Measurements from ENCODE around the gene ADCK1. TPM values are rescaled to one million over a fixed set of nuclear protein-coding genes. Genes with fewer than 3 reads are reported as not detected.
"Not testable (repeated sequence)": the region's sequence is repeated elsewhere in the genome, so short reads cannot be mapped to it uniquely, and the experiment has no call there.

ADCK1 gene
- total RNA-seq, 4 donors from 2014 or later = 5.4 to 7.1 (median 5.6) TPM; not detected in 1

DNA sequence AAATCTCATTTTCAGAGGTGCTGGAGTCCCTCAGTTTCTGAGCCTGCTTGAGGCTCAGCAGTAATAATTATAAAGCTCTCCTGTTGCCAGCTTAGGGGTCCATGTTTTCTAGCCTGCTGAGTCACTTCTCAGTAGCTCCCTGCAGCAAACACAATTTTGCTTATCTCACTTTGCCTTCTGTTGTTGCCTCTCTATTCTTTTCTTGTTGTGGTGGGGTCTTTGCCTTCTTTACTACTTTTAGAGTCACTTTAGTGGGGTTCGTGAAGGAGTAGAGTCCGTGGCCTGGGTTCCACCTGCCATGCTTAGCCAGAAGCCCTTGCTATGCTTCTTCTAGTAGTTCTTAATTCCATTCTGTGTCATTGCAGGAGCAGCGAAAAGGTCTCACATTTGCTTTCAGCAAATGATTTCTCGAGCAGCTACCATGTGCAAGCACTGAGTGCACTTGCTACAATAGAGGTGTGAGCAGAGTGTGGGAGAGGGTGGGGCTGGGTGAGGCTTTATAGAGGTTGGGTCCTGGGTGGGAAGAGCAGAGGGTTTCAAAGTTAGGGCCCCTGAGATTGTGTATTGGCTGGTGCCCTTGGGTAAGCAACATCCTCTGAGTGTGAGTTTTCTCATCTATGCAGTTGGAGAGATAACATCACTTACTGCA lies 114.3 kb downstream of the ADCK1 start:
- intact Hi-C loops (cut with DNase I; ENCODE audit: low total_unique reads) = no loop called here
- Histone ChIP-seq H3K9me3 (no peaks in the 10 kb centered on the region), H3K4me3 (no peak overlapping the region), H3K27me3 (no peaks in the 10 kb centered on the region), H3K27ac (no peak overlapping the region), H3K36me3 (no peaks in the 10 kb centered on the region), H3K4me1 (no peaks in the 10 kb centered on the region)
- no peak for DNase-seq
- TF ChIP-seq POLR2A (IDR thresholded peaks at IDR 0.05) = no peak
- TF ChIP-seq, protein P1, sequence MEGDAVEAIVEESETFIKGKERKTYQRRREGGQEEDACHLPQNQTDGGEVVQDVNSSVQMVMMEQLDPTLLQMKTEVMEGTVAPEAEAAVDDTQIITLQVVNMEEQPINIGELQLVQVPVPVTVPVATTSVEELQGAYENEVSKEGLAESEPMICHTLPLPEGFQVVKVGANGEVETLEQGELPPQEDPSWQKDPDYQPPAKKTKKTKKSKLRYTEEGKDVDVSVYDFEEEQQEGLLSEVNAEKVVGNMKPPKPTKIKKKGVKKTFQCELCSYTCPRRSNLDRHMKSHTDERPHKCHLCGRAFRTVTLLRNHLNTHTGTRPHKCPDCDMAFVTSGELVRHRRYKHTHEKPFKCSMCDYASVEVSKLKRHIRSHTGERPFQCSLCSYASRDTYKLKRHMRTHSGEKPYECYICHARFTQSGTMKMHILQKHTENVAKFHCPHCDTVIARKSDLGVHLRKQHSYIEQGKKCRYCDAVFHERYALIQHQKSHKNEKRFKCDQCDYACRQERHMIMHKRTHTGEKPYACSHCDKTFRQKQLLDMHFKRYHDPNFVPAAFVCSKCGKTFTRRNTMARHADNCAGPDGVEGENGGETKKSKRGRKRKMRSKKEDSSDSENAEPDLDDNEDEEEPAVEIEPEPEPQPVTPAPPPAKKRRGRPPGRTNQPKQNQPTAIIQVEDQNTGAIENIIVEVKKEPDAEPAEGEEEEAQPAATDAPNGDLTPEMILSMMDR (IDR thresholded peaks at IDR 0.05) = no peak

GRCh38 chr14:77915390-77915789 lies 115.5 kb downstream of the ADCK1 start:
- H3K27ac ChIP-seq; H3K36me3 ChIP-seq; H3K9me3 ChIP-seq; H3K4me3 ChIP-seq; H3K4me1 ChIP-seq; intact Hi-C loops (cut with DNase I; ENCODE audit: low total_unique reads); DNase-seq; H3K27me3 ChIP-seq: not testable (repeated sequence)

DNA sequence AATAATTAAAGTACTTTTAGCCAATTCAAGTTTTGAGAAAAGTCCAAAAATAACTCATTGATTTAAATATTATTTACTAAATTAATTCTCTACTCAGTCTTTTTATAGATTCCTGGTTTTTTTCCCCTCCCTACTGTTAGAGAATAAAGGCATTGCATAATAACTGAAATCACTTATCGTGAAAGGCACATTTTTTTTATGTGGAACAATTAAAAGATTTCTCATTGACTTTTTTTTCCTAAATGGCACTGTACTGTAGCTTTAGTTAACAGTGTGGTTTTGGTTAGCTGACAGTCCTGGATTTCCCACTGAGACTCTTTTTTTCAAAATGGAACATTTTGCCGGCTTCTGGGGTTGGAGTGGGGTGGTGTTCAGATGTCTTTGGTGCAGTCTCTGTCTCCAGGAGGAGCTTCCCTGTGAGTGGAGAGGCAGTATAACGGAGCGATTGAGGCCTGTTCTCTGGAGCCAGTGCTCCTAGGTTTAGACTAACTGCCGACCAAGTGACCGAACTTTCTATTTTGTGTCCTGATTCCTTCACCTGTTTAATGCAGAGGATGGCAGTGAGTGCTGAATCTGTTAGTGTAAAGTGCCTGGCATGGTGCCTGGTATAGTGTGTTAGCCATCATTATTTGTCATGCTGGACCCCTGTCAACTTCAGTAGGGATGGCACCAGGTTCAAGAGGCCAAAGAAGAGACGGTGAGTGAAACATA lies 117.7 kb downstream of the ADCK1 start:
- Histone ChIP-seq H3K9me3 (no peaks in the 10 kb centered on the region), H3K27ac (no peak overlapping the region), H3K36me3 (no peaks in the 10 kb centered on the region), H3K4me3 (no peak overlapping the region), H3K4me1 (no peaks in the 10 kb centered on the region), H3K27me3 (no peaks in the 10 kb centered on the region)
- intact Hi-C loops (cut with DNase I; ENCODE audit: low total_unique reads) = no loop called here
- no peak for TF ChIP-seq POLR2A (IDR thresholded peaks at IDR 0.05)
- TF ChIP-seq, protein P1 (IDR thresholded peaks at IDR 0.05) = no peak
- no peak for DNase-seq

DNA sequence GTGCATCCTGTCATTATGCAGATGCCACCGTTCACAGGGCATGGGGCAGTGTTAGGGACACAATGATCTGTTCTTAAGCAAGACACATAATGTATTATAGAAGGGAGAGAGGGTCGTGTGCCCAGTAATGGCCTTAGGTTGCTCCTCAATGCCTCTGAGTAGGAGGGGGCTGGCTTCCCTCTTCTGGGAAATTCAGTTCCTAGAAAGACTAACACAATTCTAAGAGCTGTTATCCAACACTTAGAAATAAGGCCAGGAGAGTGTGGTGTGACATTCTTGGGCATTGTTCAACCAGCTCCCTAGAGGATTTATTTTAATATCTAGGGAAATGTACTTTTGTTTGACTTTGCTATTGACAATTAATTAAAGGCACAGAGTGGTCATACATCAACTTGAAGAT lies 118.5 kb downstream of the ADCK1 start:
- no peak for DNase-seq
- intact Hi-C loops (cut with DNase I; ENCODE audit: low total_unique reads) = no loop called here
- no peaks in the 10 kb centered on the region for H3K36me3 ChIP-seq
- H3K27ac ChIP-seq = no peak overlapping the region
- H3K27me3 ChIP-seq = no peaks in the 10 kb centered on the region
- no peak overlapping the region for H3K4me3 ChIP-seq
- no peak for TF ChIP-seq POLR2A (IDR thresholded peaks at IDR 0.05)
- TF ChIP-seq, protein P1 (IDR thresholded peaks at IDR 0.05) = no peak
- H3K4me1 ChIP-seq = no peaks in the 10 kb centered on the region
- no peaks in the 10 kb centered on the region for H3K9me3 ChIP-seq

- TF ChIP-seq POLR2A (IDR thresholded peaks at IDR 0.05) = no peak
- TF ChIP-seq, protein P1 (IDR thresholded peaks at IDR 0.05) = no peak
- no peak for DNase-seq
- no peak overlapping the region for H3K27ac ChIP-seq
- H3K27me3 ChIP-seq = no peaks in the 10 kb centered on the region
- no peaks in the 10 kb centered on the region for H3K9me3 ChIP-seq
- no peak overlapping the region for H3K4me3 ChIP-seq
- intact Hi-C loops (cut with DNase I; ENCODE audit: low total_unique reads) = no loop called here
- no peaks in the 10 kb centered on the region for H3K4me1 ChIP-seq
- H3K36me3 ChIP-seq = no peaks in the 10 kb centered on the region
Observed at GRCh38 chr14:77920312-77920711, 120.4 kb downstream of the ADCK1 start.
